Coronary artery (tissue), 2 donors: ENCODE measurements around the gene HOXA10.

Source experiments
- DNase-seq: peaks from one replicate; pipeline ENCODE4 v3.0.0-alpha.2; 2017; ENCODE audit warnings: low spot score
- H3K27ac ChIP-seq, 2 donors: fragments of 200-600 bp; sonication (generic); one replicate each; pipeline ENCODE4 v1.5.1; 2016 to 2019
- H3K4me3 ChIP-seq: fragments of 200-600 bp; sonication (generic); 2 replicates; pipeline ENCODE4 v1.5.1; 2016; ENCODE audit warnings: mild to moderate bottlenecking, moderate library complexity
- CTCF ChIP-seq: fragments of 200-600 bp; sonication (generic); IDR thresholded peaks from one replicate; pipeline ENCODE4 v1.5.1; 2019; ENCODE audit warnings: antibody characterized with exemption

The HOXA10 gene

GRCh38 chr7:27179503-27180430 lies 5.6 kb upstream of the HOXA10 start:
- Histone ChIP-seq H3K27ac (no peak overlapping the region), H3K4me3 (peak overlapping the region; percentile 45)
- DNase-seq, result no peak
- TF ChIP-seq CTCF, result peak; percentile 66

GRCh38 chr7:27179030-27179429 lies 4.9 kb upstream of the HOXA10 start:
- H3K27ac ChIP-seq, result no peak overlapping the region
- DNase-seq, result no peak
- H3K4me3 ChIP-seq, result no peak overlapping the region
- TF ChIP-seq CTCF, result no peak

- Histone ChIP-seq H3K27ac (no peak overlapping the region), H3K4me3 (no peak overlapping the region)
- DNase-seq, result no peak
- TF ChIP-seq CTCF, result no peak
Measured at GRCh38 chr7:27178366-27178765, 4.2 kb upstream of the HOXA10 start.

- no peak for TF ChIP-seq CTCF
- DNase-seq, result no peak
- Histone ChIP-seq H3K4me3 (no peak overlapping the region), H3K27ac (no peak overlapping the region)
Measured at GRCh38 chr7:27177795-27178320, 3.7 kb upstream of the HOXA10 start.

- TF ChIP-seq CTCF, result no peak
- DNase-seq, result no peak
- H3K27ac ChIP-seq, result no peak overlapping the region
- no peak overlapping the region for H3K4me3 ChIP-seq
Measured at GRCh38 chr7:27176962-27177794, 3.1 kb upstream of the HOXA10 start.

- no peak overlapping the region for H3K4me3 ChIP-seq
- TF ChIP-seq CTCF, result no peak
- H3K27ac ChIP-seq, result no peak overlapping the region
- no peak for DNase-seq
Measured at GRCh38 chr7:27176524-27176845, 2.4 kb upstream of the HOXA10 start.
